ENCODE measurements around the gene DRAXIN. TPM values are rescaled to one million over a fixed set of nuclear protein-coding genes. Genes with fewer than 3 reads are reported as not detected.

Gene DRAXIN
- total RNA-seq, 2 donors from 2014 or later, result 0.05 to 0.51 TPM

GRCh38 chr1:11759791-11760190 is 68.3 kb downstream of the DRAXIN start:
- H3K27me3 ChIP-seq (replicated peaks; ENCODE audit: insufficient read depth), result no peaks in the 10 kb centered on the region
- DNase-seq (ENCODE audit: low spot score), result no peak
- intact Hi-C loops (cut with DNase I), result no loop called here
- H3K4me3 ChIP-seq, result no peak overlapping the region
- 90% methylated on average over 4 of the region's 4 CpGs for WGBS
- H3K27ac ChIP-seq, result no peak overlapping the region
- H3K4me1 ChIP-seq (replicated peaks), result no peaks in the 10 kb centered on the region
- H3K9me3 ChIP-seq, result no peaks in the 10 kb centered on the region
- TF ChIP-seq POLR2AphosphoS5 (IDR thresholded peaks at IDR 0.05) (no peak), POLR2A (IDR thresholded peaks at IDR 0.05) (no peak), CTCF (IDR thresholded peaks at IDR 0.05) (no peak)
- no peaks in the 10 kb centered on the region for H3K36me3 ChIP-seq

GRCh38 chr1:11761285-11761684 is 69.8 kb downstream of the DRAXIN start:
- Histone ChIP-seq H3K4me1 (replicated peaks) (no peaks in the 10 kb centered on the region), H3K36me3 (no peaks in the 10 kb centered on the region), H3K27me3 (replicated peaks; ENCODE audit: insufficient read depth) (no peaks in the 10 kb centered on the region), H3K27ac (no peak overlapping the region), H3K9me3 (no peaks in the 10 kb centered on the region), H3K4me3 (no peak overlapping the region)
- DNase-seq (ENCODE audit: low spot score), result no peak
- WGBS, result 82% methylated on average over 6 of the region's 6 CpGs
- TF ChIP-seq POLR2AphosphoS5 (IDR thresholded peaks at IDR 0.05) (no peak), CTCF (IDR thresholded peaks at IDR 0.05) (no peak), POLR2A (IDR thresholded peaks at IDR 0.05) (no peak)
- intact Hi-C loops (cut with DNase I), result no loop called here

GRCh38 chr1:11761988-11762406 is 70.5 kb downstream of the DRAXIN start, which contains the start of gene C1orf167:
Gene C1orf167 (plus strand): TSS chr1:11762193. CDS start chr1:11764401, 2,208 bp downstream.
- H3K36me3 ChIP-seq, result no peaks in the 10 kb centered on the region
- intact Hi-C loops (cut with DNase I), result no loop called here
- TF ChIP-seq POLR2AphosphoS5 (IDR thresholded peaks at IDR 0.05) (no peak), POLR2A (IDR thresholded peaks at IDR 0.05) (no peak), CTCF (IDR thresholded peaks at IDR 0.05) (no peak)
- WGBS, result 4% methylated on average over 26 of the region's 29 CpGs
- H3K27me3 ChIP-seq (replicated peaks; ENCODE audit: insufficient read depth), result no peaks in the 10 kb centered on the region
- no peak within 1 kb of the TSS for H3K4me3 ChIP-seq
- H3K4me1 ChIP-seq (replicated peaks), result no peaks in the 10 kb centered on the region
- no peak for DNase-seq (ENCODE audit: low spot score)
- no peaks in the 10 kb centered on the region for H3K9me3 ChIP-seq
- H3K27ac ChIP-seq, result no peak within 1 kb of the TSS

- intact Hi-C loops (cut with DNase I), result no loop called here
- WGBS, result 67% methylated on average over 3 of the region's 3 CpGs
- H3K9me3 ChIP-seq, result no peaks in the 10 kb centered on the region
- no peaks in the 10 kb centered on the region for H3K4me1 ChIP-seq (replicated peaks)
- TF ChIP-seq POLR2A (IDR thresholded peaks at IDR 0.05) (no peak), POLR2AphosphoS5 (IDR thresholded peaks at IDR 0.05) (no peak), CTCF (IDR thresholded peaks at IDR 0.05) (no peak)
- H3K27me3 ChIP-seq (replicated peaks; ENCODE audit: insufficient read depth), result no peaks in the 10 kb centered on the region
- DNase-seq (ENCODE audit: low spot score), result no peak
- H3K27ac ChIP-seq, result no peak overlapping the region
- H3K36me3 ChIP-seq, result no peaks in the 10 kb centered on the region
- H3K4me3 ChIP-seq, result no peak overlapping the region
Measured at GRCh38 chr1:11764115-11764514, 72.6 kb downstream of the DRAXIN start.

GRCh38 chr1:11764519-11764918 is 73.0 kb downstream of the DRAXIN start:
- no peak for TF ChIP-seq CTCF (IDR thresholded peaks at IDR 0.05)
- no peak for TF ChIP-seq POLR2AphosphoS5 (IDR thresholded peaks at IDR 0.05)
- TF ChIP-seq POLR2A (IDR thresholded peaks at IDR 0.05), result no peak
- 73% methylated on average over 7 of the region's 7 CpGs for WGBS

More at GRCh38 chr1:11764519-11764918, 73.0 kb downstream of the DRAXIN start:
- intact Hi-C loops (cut with DNase I), result no loop called here
- no peak overlapping the region for H3K4me3 ChIP-seq
- H3K4me1 ChIP-seq (replicated peaks), result no peaks in the 10 kb centered on the region
- no peaks in the 10 kb centered on the region for H3K27me3 ChIP-seq (replicated peaks; ENCODE audit: insufficient read depth)
- no peaks in the 10 kb centered on the region for H3K36me3 ChIP-seq
- H3K27ac ChIP-seq, result no peak overlapping the region
- no peaks in the 10 kb centered on the region for H3K9me3 ChIP-seq
- no peak for DNase-seq (ENCODE audit: low spot score)
